Measurements from ENCODE around the gene TAF12. TPM values are rescaled to one million over a fixed set of nuclear protein-coding genes. Genes with fewer than 3 reads are reported as not detected.

TAF12 gene
- total RNA-seq, 1 experiment from 2014 or later: 18.6 TPM

GRCh38 chr1:28631713-28632112, 11.2 kb downstream of the TAF12 start (continued):
- no peak for TF ChIP-seq TP53 (CRISPR knock-in tag; IDR thresholded peaks at IDR 0.05)

- H3K4me1 Mint-ChIP-seq: no peaks in the 10 kb centered on the region
- no peaks in the 10 kb centered on the region for H3K9me3 Mint-ChIP-seq
- ATAC-seq: no peak
- TF ChIP-seq ESRRA (CRISPR knock-in tag; IDR thresholded peaks at IDR 0.05; ENCODE audit: borderline replicate concordance) (no peak), ZNF232 (CRISPR knock-in tag; IDR thresholded peaks at IDR 0.05) (no peak), PRRX2 (CRISPR knock-in tag; IDR thresholded peaks at IDR 0.05) (no peak), MLX (CRISPR knock-in tag; IDR thresholded peaks at IDR 0.05) (no peak), AFF4 (CRISPR knock-in tag; IDR thresholded peaks at IDR 0.05; ENCODE audit: borderline replicate concordance) (no peak), NR1H2 (CRISPR knock-in tag; IDR thresholded peaks at IDR 0.05) (no peak)
- ChIA-PET CTCF (no interaction called here), POLR2A (no interaction called here)
- H3K36me3 Mint-ChIP-seq: peaks cover 34% of the 10 kb centered on the region
- no peak for DNase-seq (ENCODE audit: low spot score)
- no peak overlapping the region for H3K4me3 Mint-ChIP-seq
- no peaks in the 10 kb centered on the region for H3K27me3 Mint-ChIP-seq (ENCODE audit: low read depth)
- no peak overlapping the region for H3K27ac Mint-ChIP-seq
Observed at GRCh38 chr1:28613175-28613574, 29.7 kb downstream of the TAF12 start.

GRCh38 chr1:28606771-28607170, 36.1 kb downstream of the TAF12 start:
- ChIA-PET POLR2A (no interaction called here), CTCF (no interaction called here)
- H3K4me3 Mint-ChIP-seq: no peak overlapping the region
- 0 out of 2 replicates have a peak, but pooled peaks cover 5% of the 10 kb centered on the region for H3K4me1 Mint-ChIP-seq
- peaks cover 25% of the 10 kb centered on the region for H3K36me3 Mint-ChIP-seq
- H3K27ac Mint-ChIP-seq: no peak overlapping the region
- no peaks in the 10 kb centered on the region for H3K9me3 Mint-ChIP-seq
- ATAC-seq (no peak), DNase-seq (ENCODE audit: low spot score) (no peak)
- H3K27me3 Mint-ChIP-seq (ENCODE audit: low read depth): no peaks in the 10 kb centered on the region
- TF ChIP-seq USF2 (CRISPR knock-in tag; IDR thresholded peaks at IDR 0.05) (no peak), NFE2L1 (CRISPR knock-in tag; IDR thresholded peaks at IDR 0.05) (no peak), RELA (CRISPR knock-in tag; IDR thresholded peaks at IDR 0.05; ENCODE audit: borderline replicate concordance) (no peak), MYBL2 (CRISPR knock-in tag; IDR thresholded peaks at IDR 0.05) (no peak), ZMAT4 (CRISPR knock-in tag; IDR thresholded peaks at IDR 0.05) (no peak), AFF4 (CRISPR knock-in tag; IDR thresholded peaks at IDR 0.05; ENCODE audit: borderline replicate concordance) (no peak), CREB1 (CRISPR knock-in tag; IDR thresholded peaks at IDR 0.05) (no peak), IRF1 (CRISPR knock-in tag; IDR thresholded peaks at IDR 0.05) (no peak), ZNF532 (CRISPR knock-in tag; IDR thresholded peaks at IDR 0.05; ENCODE audit: borderline replicate concordance) (no peak)
